Measurements from ENCODE around the gene ANKRD23.

ANKRD23 gene

GRCh38 chr2:96823198-96823597 lies 20.6 kb downstream of the ANKRD23 start:
- Histone ChIP-seq H3K9ac (ENCODE audit: low read length) (no peak overlapping the region), H3K79me2 (ENCODE audit: insufficient read depth, low read length) (no peaks in the 10 kb centered on the region), H3K36me3 (ENCODE audit: insufficient read depth, low read length) (peaks cover 36% of the 10 kb centered on the region), H3F3A (ENCODE audit: insufficient read depth, low read length) (no peaks in the 10 kb centered on the region), H3K9me3 (ENCODE audit: low read length) (no peaks in the 10 kb centered on the region), H2AFZ (ENCODE audit: low read length) (no peak overlapping the region), H3K27me3 (ENCODE audit: insufficient read depth, low read length) (no peaks in the 10 kb centered on the region), H3K9me2 (ENCODE audit: low read depth, low read length) (no peaks in the 10 kb centered on the region), H4K20me1 (ENCODE audit: insufficient read depth, low read length) (no peaks in the 10 kb centered on the region), H3K27ac (ENCODE audit: low read depth, low read length, poor library complexity, severe bottlenecking) (no peak overlapping the region), H3K4me3 (ENCODE audit: low read depth, low read length, poor library complexity, severe bottlenecking) (no peak overlapping the region), H3K4me2 (ENCODE audit: low read length) (no peak overlapping the region), H3K4me1 (ENCODE audit: insufficient read depth, low read length, severe bottlenecking) (peaks cover 31% of the 10 kb centered on the region)
- TF ChIP-seq EZH2 (IDR thresholded peaks at IDR 0.05; ENCODE audit: borderline replicate concordance, low read length) = no peak
- TF ChIP-seq CTCF (IDR thresholded peaks at IDR 0.05; ENCODE audit: low read length) = no peak

- Histone ChIP-seq H3F3A (ENCODE audit: insufficient read depth, low read length) (no peaks in the 10 kb centered on the region), H3K9ac (ENCODE audit: low read length) (no peak overlapping the region), H3K9me2 (ENCODE audit: low read depth, low read length) (no peaks in the 10 kb centered on the region), H3K27ac (ENCODE audit: low read depth, low read length, poor library complexity, severe bottlenecking) (no peak overlapping the region), H3K27me3 (ENCODE audit: insufficient read depth, low read length) (no peaks in the 10 kb centered on the region), H3K9me3 (ENCODE audit: low read length) (no peaks in the 10 kb centered on the region), H3K79me2 (ENCODE audit: insufficient read depth, low read length) (no peaks in the 10 kb centered on the region), H3K4me3 (ENCODE audit: low read depth, low read length, poor library complexity, severe bottlenecking) (no peak overlapping the region), H4K20me1 (ENCODE audit: insufficient read depth, low read length) (no peaks in the 10 kb centered on the region), H3K4me1 (ENCODE audit: insufficient read depth, low read length, severe bottlenecking) (peaks cover 35% of the 10 kb centered on the region), H3K36me3 (ENCODE audit: insufficient read depth, low read length) (peaks cover 32% of the 10 kb centered on the region), H3K4me2 (ENCODE audit: low read length) (no peak overlapping the region), H2AFZ (ENCODE audit: low read length) (no peak overlapping the region)
- TF ChIP-seq EZH2 (IDR thresholded peaks at IDR 0.05; ENCODE audit: borderline replicate concordance, low read length) = no peak
- TF ChIP-seq CTCF (IDR thresholded peaks at IDR 0.05; ENCODE audit: low read length) = no peak
These were observed 21.0 kb downstream of the ANKRD23 start for GRCh38 chr2:96822786-96823185.

- no peak overlapping the region for H2AFZ ChIP-seq (ENCODE audit: low read length)
- H3F3A ChIP-seq (ENCODE audit: insufficient read depth, low read length) = no peaks in the 10 kb centered on the region
- H3K36me3 ChIP-seq (ENCODE audit: insufficient read depth, low read length) = peaks cover 18% of the 10 kb centered on the region
- no peaks in the 10 kb centered on the region for H3K9me2 ChIP-seq (ENCODE audit: low read depth, low read length)
- no peak overlapping the region for H3K4me2 ChIP-seq (ENCODE audit: low read length)
- no peaks in the 10 kb centered on the region for H3K27me3 ChIP-seq (ENCODE audit: insufficient read depth, low read length)
- H3K9ac ChIP-seq (ENCODE audit: low read length) = no peak overlapping the region
- TF ChIP-seq EZH2 (IDR thresholded peaks at IDR 0.05; ENCODE audit: borderline replicate concordance, low read length) (no peak), CTCF (IDR thresholded peaks at IDR 0.05; ENCODE audit: low read length) (no peak)
- H4K20me1 ChIP-seq (ENCODE audit: insufficient read depth, low read length) = no peaks in the 10 kb centered on the region
- H3K79me2 ChIP-seq (ENCODE audit: insufficient read depth, low read length) = no peaks in the 10 kb centered on the region
- H3K4me3 ChIP-seq (ENCODE audit: low read depth, low read length, poor library complexity, severe bottlenecking) = no peak overlapping the region
- no peak overlapping the region for H3K27ac ChIP-seq (ENCODE audit: low read depth, low read length, poor library complexity, severe bottlenecking)
- H3K4me1 ChIP-seq (ENCODE audit: insufficient read depth, low read length, severe bottlenecking) = peaks cover 43% of the 10 kb centered on the region
- H3K9me3 ChIP-seq (ENCODE audit: low read length) = no peaks in the 10 kb centered on the region
These were observed 22.6 kb downstream of the ANKRD23 start for GRCh38 chr2:96821113-96821675.

All from OCI-LY1 (cell line).